ENCODE measurements around the gene MTCH2. TPM values are rescaled to one million over a fixed set of nuclear protein-coding genes. Genes with fewer than 3 reads are reported as not detected.
"Not testable (repeated sequence)": the region's sequence is repeated elsewhere in the genome, so short reads cannot be mapped to it uniquely, and the experiment has no call there.

The MTCH2 gene
- total RNA-seq, 4 donors from 2014 or later: 31.1 to 60.9 (median 51.2) TPM

- Histone ChIP-seq H3K36me3 (no peaks in the 10 kb centered on the region), H3K4me3 (no peak overlapping the region), H3K27me3 (no peaks in the 10 kb centered on the region), H3K27ac (no peak overlapping the region), H3K4me1 (no peaks in the 10 kb centered on the region), H3K9me3 (no peaks in the 10 kb centered on the region)
- TF ChIP-seq POLR2AphosphoS5 (IDR thresholded peaks at IDR 0.05) (no peak), POLR2A (IDR thresholded peaks at IDR 0.05) (no peak), EP300 (IDR thresholded peaks at IDR 0.05) (no peak), CTCF (IDR thresholded peaks at IDR 0.05) (no peak)
- DNase-seq (ENCODE audit: low spot score in 2 of 2): no peak
- WGBS: 87% methylated on average over 5 of the region's 5 CpGs
These were observed 9.6 kb upstream of the MTCH2 start for GRCh38 chr11:47651818-47652469.

GRCh38 chr11:47649276-47649675 is 6.9 kb upstream of the MTCH2 start:
- WGBS: 70% methylated on average over 3 of the region's 3 CpGs
- TF ChIP-seq POLR2A (IDR thresholded peaks at IDR 0.05): no peak
- no peak for TF ChIP-seq CTCF (IDR thresholded peaks at IDR 0.05)
- no peak for TF ChIP-seq EP300 (IDR thresholded peaks at IDR 0.05)
- TF ChIP-seq POLR2AphosphoS5 (IDR thresholded peaks at IDR 0.05): no peak
- Histone ChIP-seq H3K27me3 (no peaks in the 10 kb centered on the region), H3K9me3 (no peaks in the 10 kb centered on the region), H3K27ac (no peak overlapping the region), H3K4me3 (no peak overlapping the region), H3K36me3 (no peaks in the 10 kb centered on the region), H3K4me1 (no peaks in the 10 kb centered on the region)
- DNase-seq (ENCODE audit: low spot score in 2 of 2): no peak

- DNase-seq (ENCODE audit: low spot score in 2 of 2): no peak
- H3K9me3 ChIP-seq: no peaks in the 10 kb centered on the region
- 80% methylated on average over 6 of the region's 6 CpGs for WGBS
- H3K4me3 ChIP-seq: no peak overlapping the region
- TF ChIP-seq CTCF (IDR thresholded peaks at IDR 0.05): no peak
- TF ChIP-seq POLR2AphosphoS5 (IDR thresholded peaks at IDR 0.05): no peak
- TF ChIP-seq POLR2A (IDR thresholded peaks at IDR 0.05): no peak
- TF ChIP-seq EP300 (IDR thresholded peaks at IDR 0.05): no peak
- H3K36me3 ChIP-seq: no peaks in the 10 kb centered on the region
- no peak overlapping the region for H3K27ac ChIP-seq
- no peaks in the 10 kb centered on the region for H3K27me3 ChIP-seq
- H3K4me1 ChIP-seq: peaks cover 9% of the 10 kb centered on the region
These were observed 3.7 kb upstream of the MTCH2 start for GRCh38 chr11:47646019-47646418.

GRCh38 chr11:47645500-47645899 is 3.1 kb upstream of the MTCH2 start:
- DNase-seq (ENCODE audit: low spot score in 2 of 2): peak in 1 of 2 donors; percentile 5
- 71% methylated on average over 6 of the region's 6 CpGs for WGBS
- no peaks in the 10 kb centered on the region for H3K27me3 ChIP-seq
- no peak overlapping the region for H3K4me3 ChIP-seq
- no peaks in the 10 kb centered on the region for H3K9me3 ChIP-seq
- H3K4me1 ChIP-seq: peaks cover 14% of the 10 kb centered on the region
- no peak overlapping the region for H3K27ac ChIP-seq
- H3K36me3 ChIP-seq: no peaks in the 10 kb centered on the region
- no peak for TF ChIP-seq CTCF (IDR thresholded peaks at IDR 0.05)
- TF ChIP-seq POLR2AphosphoS5 (IDR thresholded peaks at IDR 0.05): no peak
- TF ChIP-seq EP300 (IDR thresholded peaks at IDR 0.05): no peak
- TF ChIP-seq POLR2A (IDR thresholded peaks at IDR 0.05): no peak

- peak overlapping the region; percentile 93 for H3K27ac ChIP-seq
- WGBS: 3% methylated on average over 13 of the region's 14 CpGs
- TF ChIP-seq CTCF (IDR thresholded peaks at IDR 0.05) (no peak), POLR2AphosphoS5 (IDR thresholded peaks at IDR 0.05) (no peak), EP300 (IDR thresholded peaks at IDR 0.05) (no peak), POLR2A (IDR thresholded peaks at IDR 0.05) (no peak)
- H3K4me1 ChIP-seq: peaks cover 17% of the 10 kb centered on the region
- no peaks in the 10 kb centered on the region for H3K27me3 ChIP-seq
- H3K36me3 ChIP-seq: peaks cover 21% of the 10 kb centered on the region
- peak in 1 of 2 donors; percentile 25 for DNase-seq (ENCODE audit: low spot score in 2 of 2)
- peak overlapping the region; percentile 84 for H3K4me3 ChIP-seq
- no peaks in the 10 kb centered on the region for H3K9me3 ChIP-seq
These were observed 710 bp downstream of the MTCH2 start for GRCh38 chr11:47641600-47642098.

- H3K36me3 ChIP-seq: peaks cover 31% of the 10 kb centered on the region
- peak in 1 of 2 donors; percentile 27 for DNase-seq (ENCODE audit: low spot score in 2 of 2)
- not testable (repeated sequence) for H3K27ac ChIP-seq, H3K27me3 ChIP-seq, H3K9me3 ChIP-seq, H3K4me3 ChIP-seq
- peaks cover 17% of the 10 kb centered on the region for H3K4me1 ChIP-seq
- 42% methylated on average over 6 of the region's 6 CpGs for WGBS
These were observed 1.9 kb downstream of the MTCH2 start for GRCh38 chr11:47640506-47640905.

- not testable (repeated sequence) for H3K27me3 ChIP-seq; H3K27ac ChIP-seq; H3K9me3 ChIP-seq; DNase-seq (ENCODE audit: low spot score in 2 of 2); H3K4me3 ChIP-seq
- WGBS: 94% methylated on average over 11 of the region's 11 CpGs
- Histone ChIP-seq H3K4me1 (peaks cover 11% of the 10 kb centered on the region), H3K36me3 (peaks cover 69% of the 10 kb centered on the region)
These were observed 6.0 kb downstream of the MTCH2 start for GRCh38 chr11:47636331-47636730.
